Activated CD4-positive, CD25-positive, alpha-beta regulatory T cell treated with anti-CD3 and anti-CD28 coated beads, Interleukin-2, amount 50 U/mL, for 16 hours (primary cell): ENCODE results near the gene SRPRB.

Experiments
- DNase-seq: peaks from one replicate; pipeline ENCODE4 v3.0.0-alpha.2; 2020; ENCODE audit warnings: low read depth, low spot score

The SRPRB gene

GRCh38 chr3:133840767-133841166 is 35.2 kb downstream of the SRPRB start:
- DNase-seq, result no peak

DNA sequence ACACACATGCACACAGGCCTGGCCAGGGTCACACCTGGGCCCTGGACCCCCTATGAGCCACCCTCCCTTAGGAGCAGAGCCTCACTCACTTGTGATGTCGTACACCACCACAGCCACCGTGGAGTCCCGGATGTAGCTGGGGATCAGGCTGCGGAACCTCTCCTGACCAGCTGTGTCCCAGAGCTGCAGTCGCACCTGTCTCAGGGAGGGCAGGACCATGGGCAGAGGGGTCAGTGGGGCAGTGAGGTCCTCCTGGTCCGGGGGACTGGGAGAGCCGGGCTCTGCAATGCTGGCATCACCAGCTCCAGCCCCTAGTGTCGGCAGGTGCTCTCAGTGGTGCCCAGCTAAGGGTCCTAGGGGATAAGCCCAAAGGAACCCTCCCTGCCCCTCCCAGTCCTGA is 35.6 kb downstream of the SRPRB start:
- no peak for DNase-seq

- DNase-seq, result no peak
These were observed 36.5 kb downstream of the SRPRB start for GRCh38 chr3:133842158-133842557.

DNA sequence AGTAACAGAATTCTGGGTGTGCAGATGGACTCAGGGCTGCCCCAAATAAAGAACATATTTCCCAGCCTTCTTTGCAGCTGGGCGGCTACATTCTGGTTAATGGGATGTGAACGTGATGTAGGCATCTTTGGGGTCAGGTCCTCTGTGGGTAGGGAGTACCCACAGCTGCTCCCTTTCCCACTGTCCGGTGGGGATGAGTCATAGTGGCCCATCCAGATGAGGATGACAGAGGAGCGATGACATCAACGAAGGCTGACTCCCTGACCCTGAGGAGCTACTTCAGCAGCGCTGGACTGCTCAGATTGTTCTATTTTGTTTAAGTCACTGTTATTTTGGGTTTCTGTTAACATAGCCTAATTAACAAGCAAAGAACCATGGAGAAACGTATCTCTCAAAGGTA is 38.0 kb downstream of the SRPRB start:
- no peak for DNase-seq

- DNase-seq, result no peak
These were observed 39.5 kb downstream of the SRPRB start for GRCh38 chr3:133845127-133845526.

DNA sequence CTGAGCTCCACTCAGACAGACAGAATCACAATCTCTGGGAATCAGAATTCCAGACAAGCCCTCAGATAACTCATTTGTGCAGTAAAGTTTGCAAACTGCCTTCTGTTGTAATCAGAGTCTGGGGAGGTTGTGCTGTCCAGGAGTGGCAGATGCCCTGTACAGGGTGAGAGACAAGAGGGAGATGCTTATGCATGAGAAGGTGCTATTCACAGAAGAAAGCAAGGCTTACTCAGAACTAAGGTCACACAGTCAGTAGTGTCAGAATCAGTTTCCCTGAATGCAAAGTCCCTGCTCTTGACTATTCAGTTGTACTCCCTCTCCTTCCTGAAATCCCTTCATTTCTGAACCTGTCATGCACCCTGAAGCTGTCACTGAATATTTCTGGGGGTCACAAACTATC is 43.7 kb downstream of the SRPRB start:
- DNase-seq, result no peak

DNA sequence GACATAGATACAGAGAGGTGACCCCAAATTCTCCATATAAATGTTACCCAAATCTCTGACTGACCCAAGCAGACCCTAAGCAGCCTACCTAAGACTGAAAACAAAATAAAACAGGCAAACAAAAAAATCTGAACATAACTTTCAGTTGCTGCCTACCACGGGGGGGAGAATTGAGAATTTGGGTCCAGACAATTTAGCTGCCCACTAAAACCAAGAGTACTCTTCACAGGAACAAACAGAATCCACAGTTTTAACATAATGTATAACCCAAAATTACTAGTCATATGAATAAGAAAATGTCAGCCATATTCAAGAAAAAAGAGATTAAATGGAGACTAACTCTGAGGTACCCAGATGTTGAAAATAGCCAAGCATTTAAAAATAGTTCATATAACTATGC is 44.4 kb downstream of the SRPRB start:
- DNase-seq, result no peak

- no peak for DNase-seq
These were observed 45.8 kb downstream of the SRPRB start for GRCh38 chr3:133851266-133851906.

GRCh38 chr3:133851931-133852330 is 46.3 kb downstream of the SRPRB start:
- no peak for DNase-seq

DNA sequence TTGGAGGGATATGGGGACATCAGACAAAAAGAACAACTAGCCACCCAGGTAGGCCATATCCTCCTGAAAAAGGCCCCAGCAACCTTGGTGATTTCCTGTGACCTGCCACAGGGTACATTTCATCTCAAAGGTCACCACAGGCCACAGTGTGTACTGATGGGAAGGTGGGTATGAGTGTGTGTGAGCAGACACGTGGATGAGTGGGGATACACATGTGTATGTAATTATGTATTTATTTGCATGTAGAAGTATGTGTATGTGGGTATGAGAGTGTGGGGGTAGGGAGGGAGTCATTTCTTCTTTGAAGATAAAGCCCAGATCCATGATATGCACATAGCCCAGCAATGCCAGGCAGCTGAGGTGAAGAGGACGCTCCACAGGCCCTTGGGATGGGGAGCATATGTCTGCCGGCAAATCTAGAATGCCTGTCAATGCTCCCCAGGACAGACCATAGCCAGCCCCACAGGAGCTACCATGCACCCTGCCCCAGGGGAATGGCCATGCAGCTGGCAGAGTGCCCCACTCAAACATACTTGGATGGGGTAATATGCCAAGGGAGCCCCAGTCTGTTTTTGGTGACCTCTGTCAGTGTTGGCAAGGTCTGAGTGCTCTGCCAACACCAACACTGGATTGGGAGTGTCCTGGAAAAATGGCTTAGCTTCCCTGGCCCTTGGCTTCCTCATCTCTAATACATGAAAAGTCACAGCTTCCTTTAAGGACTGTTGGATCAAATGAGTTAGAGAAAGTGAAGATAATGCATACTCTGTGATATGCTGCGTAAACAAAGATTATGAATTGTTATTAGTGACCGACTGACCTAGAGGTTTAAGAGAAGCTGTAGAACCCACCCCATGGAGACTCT is 47.7 kb downstream of the SRPRB start:
- no peak for DNase-seq

- no peak for DNase-seq
These were observed 48.3 kb downstream of the SRPRB start for GRCh38 chr3:133853925-133854227.

DNA sequence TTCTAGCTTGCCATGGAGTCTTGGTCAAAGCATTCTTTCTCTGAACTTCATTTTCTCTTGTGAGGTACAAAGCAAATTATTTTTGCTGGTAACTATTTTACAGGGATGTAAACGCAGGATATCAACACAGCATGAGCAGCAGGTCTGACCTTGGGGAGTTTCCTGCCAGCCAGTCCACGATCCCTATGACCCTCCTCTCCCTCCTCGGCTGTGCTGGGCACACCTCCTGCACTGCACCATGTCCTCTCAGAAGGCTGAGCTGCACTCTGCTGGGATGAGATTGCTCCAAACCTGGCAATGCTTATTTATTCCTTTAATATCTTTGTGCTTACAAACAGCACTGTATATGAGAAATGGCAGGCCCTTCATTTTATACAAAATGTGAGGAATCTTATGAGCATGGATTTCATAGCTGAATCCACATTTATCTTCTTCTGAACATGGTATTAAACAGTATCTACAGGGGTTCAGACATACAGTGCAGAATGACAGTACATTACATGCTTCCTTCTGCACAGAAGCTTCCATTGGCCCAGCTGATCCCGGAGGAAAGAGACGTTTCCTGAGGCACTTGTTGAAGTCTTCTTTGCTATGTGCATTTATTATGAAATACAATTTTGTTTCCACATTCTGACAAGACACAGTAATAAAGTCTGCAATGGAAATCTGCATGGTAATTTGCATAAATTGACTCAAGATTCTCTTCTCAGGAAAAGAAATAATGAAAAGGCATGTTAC is 48.8 kb downstream of the SRPRB start:
- DNase-seq, result no peak

GRCh38 chr3:133855002-133855370 is 49.4 kb downstream of the SRPRB start:
- no peak for DNase-seq

GRCh38 chr3:133855772-133856171 is 50.2 kb downstream of the SRPRB start:
- DNase-seq, result no peak

DNA sequence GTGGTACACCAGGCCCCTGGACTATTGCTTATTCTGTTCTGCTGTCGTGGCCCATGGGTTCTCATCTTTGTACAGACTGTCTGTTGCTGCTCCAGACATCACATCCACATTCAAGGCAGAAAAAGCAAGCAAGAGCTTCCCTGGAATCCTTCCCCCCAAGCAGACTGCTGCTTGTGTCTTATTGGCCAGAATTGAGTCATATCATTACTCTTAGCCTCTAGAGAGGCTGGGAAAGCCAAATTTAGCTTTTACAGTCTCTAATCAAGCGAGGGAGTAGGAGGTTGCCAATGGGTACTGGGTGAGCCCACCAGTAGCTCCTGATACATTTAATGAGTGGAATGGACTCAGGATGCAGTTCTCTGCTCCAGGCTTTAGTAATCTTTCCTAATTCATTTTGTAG is 50.7 kb downstream of the SRPRB start:
- no peak for DNase-seq

DNA sequence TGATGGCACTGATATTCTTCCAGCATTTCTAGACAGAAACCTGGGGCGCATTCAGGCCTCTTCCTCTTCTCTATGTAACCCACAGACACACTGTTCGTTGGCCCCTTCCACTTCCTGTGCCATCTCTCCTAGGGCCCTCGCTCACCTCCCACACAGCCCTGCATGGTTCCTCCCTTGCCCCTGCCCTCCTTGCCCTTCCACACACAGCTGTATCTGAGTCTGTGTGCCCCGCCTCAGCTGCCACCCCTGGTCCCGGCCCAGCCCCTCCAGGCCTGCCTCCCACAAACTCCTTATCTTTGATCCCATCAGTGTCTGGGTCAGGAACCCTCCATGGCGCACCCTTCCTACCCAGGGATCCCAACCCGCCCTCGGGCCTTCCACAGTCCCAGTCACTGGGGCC is 52.2 kb downstream of the SRPRB start:
- no peak for DNase-seq

- no peak for DNase-seq
These were observed 54.0 kb downstream of the SRPRB start for GRCh38 chr3:133859381-133860234.

GRCh38 chr3:133860519-133860918 is 54.9 kb downstream of the SRPRB start:
- DNase-seq, result no peak

DNA sequence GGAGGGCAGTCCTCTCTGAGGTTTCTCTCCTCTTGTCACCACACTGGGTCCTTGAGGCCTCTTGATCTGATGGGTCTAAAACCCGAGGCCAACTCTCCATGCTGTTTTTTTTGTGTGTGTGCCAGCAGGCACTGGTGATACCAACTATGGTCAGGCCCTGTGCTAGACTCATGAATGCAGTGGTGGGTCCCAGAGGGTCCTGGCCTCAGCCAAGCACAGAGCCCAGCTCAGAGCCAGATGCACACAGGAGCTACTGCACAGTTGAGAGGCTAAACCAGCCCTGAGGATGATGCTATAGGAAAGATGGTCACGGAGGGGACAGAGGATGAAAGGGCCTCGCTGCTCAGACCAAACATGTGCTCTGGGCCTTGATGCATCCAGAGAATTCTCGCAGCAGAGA is 56.5 kb downstream of the SRPRB start:
- no peak for DNase-seq

GRCh38 chr3:133863911-133864310 is 58.3 kb downstream of the SRPRB start:
- DNase-seq, result no peak

DNA sequence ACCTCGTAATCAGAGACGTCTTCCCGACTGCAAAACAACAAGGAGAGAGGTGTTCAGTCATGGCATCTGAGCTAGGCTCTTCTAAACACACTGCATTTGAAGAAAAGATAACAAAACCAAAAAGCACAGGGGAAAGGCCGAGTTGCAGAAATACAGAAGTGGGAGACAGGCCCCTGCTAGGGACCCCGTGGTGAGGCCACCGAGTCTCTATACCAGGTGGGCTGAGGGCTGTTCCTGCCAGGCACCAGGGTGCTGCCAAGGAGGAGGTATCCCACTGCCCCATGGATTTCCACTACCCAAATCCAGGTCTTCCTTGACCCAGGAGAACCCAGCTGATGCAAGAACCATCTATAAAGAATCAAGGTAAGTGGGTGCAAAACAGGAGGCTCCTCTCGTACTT is 59.0 kb downstream of the SRPRB start:
- no peak for DNase-seq
